Effector memory CD8-positive, alpha-beta T cell (primary cell): ENCODE measurements around the gene PYURF.
A peak's percentile ranks its signal among the peaks of the same experiment; 100 is the strongest.
"Not testable (repeated sequence)": the region's sequence is repeated elsewhere in the genome, so short reads cannot be mapped to it uniquely, and the experiment has no call there.

ENCODE experiments used
- ATAC-seq: fragments of 150-1000 bp; cut with Tn5 transposase; replicated peaks from 2 replicates; pipeline ENCODE4 v1.10.0; 2021; ENCODE audit warnings: mild to moderate bottlenecking, moderate library complexity
- DNase-seq, 3 experiments: peaks; one replicate each; pipeline ENCODE4 v3.0.0; 2021
- H3K27ac Mint-ChIP-seq, 2 donors: one replicate each; pipeline ENCODE4 v1.8.0; 2022; ENCODE audit warnings: mild to moderate bottlenecking in 2 of 2, mixed read lengths in 2 of 2, moderate library complexity in 2 of 2
- H3K27me3 Mint-ChIP-seq, 2 donors: one replicate each; pipeline ENCODE4 v1.8.0; 2022; ENCODE audit warnings: mixed read lengths in 2 of 2
- H3K36me3 Mint-ChIP-seq: one replicate; pipeline ENCODE4 v1.8.0; 2022; ENCODE audit warnings: mild to moderate bottlenecking, moderate library complexity, mixed read lengths; ENCODE audit not compliant: insufficient read depth
- H3K4me1 Mint-ChIP-seq, 2 donors: one replicate each; pipeline ENCODE4 v1.8.0; 2022; ENCODE audit warnings: low read depth in 2 of 2, mixed read lengths in 2 of 2
- H3K4me3 Mint-ChIP-seq, 2 donors: one replicate each; pipeline ENCODE4 v1.8.0; 2022; ENCODE audit warnings: mild to moderate bottlenecking in 2 of 2, mixed read lengths in 2 of 2, moderate library complexity in 2 of 2
- H3K9me3 Mint-ChIP-seq, 2 donors: one replicate each; pipeline ENCODE4 v1.8.0; 2022; ENCODE audit warnings: mixed read lengths in 2 of 2
- total RNA-seq, 9 experiments: gene quantifications; one replicate each; lab custom pipeline; 2026; lab: John Stamatoyannopoulos, UW

PYURF gene, protein sequence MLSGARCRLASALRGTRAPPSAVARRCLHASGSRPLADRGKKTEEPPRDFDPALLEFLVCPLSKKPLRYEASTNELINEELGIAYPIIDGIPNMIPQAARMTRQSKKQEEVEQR
- 0 reads per million in 9 experiments for total RNA-seq

- no peaks in the 10 kb centered on the region for H3K27me3 Mint-ChIP-seq
- peaks cover 15 to 37% of the 10 kb centered on the region in 2 donors for H3K4me1 Mint-ChIP-seq
- peak; percentile 77 for ATAC-seq
- H3K9me3 Mint-ChIP-seq = no peaks in the 10 kb centered on the region
- peak; percentile 49 to 60 (median 51) for DNase-seq
- H3K27ac Mint-ChIP-seq = peak within 1 kb of the TSS; percentile 94 to 97
- peak within 1 kb of the TSS; percentile 95 to 98 for H3K4me3 Mint-ChIP-seq
- H3K36me3 Mint-ChIP-seq = peaks cover 19% of the 10 kb centered on the region
These were observed at the start of gene PYURF for GRCh38 chr4:88523325-88524129. TSS of gene PYURF (minus strand) at chr4:88523776. CDS start at chr4:88523700, 76 bp downstream.

DNA sequence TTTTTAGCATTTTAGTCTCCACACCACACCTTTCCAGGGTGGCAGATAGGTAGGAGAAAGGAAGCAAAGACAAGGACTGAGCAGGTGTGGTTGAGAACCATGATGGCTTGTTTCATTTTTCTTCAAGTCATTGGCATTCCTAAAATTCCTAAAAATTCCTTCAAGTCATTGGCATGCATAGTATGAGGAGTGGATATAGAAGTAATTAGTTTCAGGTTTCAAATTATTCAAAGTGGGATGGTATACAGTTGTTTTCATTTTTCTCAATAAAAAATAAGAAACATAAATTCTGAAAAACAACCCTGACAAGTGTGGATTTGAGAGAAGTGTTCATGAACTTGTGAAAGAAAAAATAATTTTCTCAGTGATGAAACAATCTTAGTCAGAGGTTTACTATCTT is 46.4 kb upstream of the PYURF start:
- no peak overlapping the region for H3K4me3 Mint-ChIP-seq
- no peaks in the 10 kb centered on the region for H3K36me3 Mint-ChIP-seq
- no peak for ATAC-seq
- H3K27ac Mint-ChIP-seq = no peak overlapping the region
- H3K9me3 Mint-ChIP-seq = no peaks in the 10 kb centered on the region
- peaks cover 12 to 31% of the 10 kb centered on the region in 2 donors for H3K27me3 Mint-ChIP-seq
- DNase-seq = no peak
- no peaks in the 10 kb centered on the region for H3K4me1 Mint-ChIP-seq

DNA sequence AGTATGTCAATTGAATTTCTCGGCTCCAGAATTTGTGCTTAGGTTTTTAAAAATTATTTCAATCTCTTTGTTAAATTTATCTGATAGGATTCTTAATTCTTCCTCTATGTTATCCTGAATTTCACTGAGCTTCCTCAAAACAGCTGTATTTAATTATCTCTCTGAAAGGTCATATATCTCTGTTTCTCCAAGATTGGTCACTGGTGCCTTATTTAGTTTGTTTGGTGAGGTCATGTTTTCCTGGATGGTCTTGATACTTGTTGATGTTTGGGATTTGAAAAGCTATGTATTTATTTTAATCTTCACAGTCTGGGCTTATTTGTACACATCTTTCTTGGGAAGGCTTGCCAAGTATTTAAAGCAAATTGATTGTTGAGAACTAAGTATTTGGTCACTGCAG is 44.0 kb upstream of the PYURF start:
- Mint-ChIP-seq H3K4me3 (no peak overlapping the region), H3K27ac (no peak overlapping the region), H3K4me1 (no peaks in the 10 kb centered on the region), H3K27me3 (peaks cover 12 to 39% of the 10 kb centered on the region in 2 donors), H3K9me3 (no peaks in the 10 kb centered on the region), H3K36me3 (no peaks in the 10 kb centered on the region)
- DNase-seq (no peak), ATAC-seq (no peak)

- Mint-ChIP-seq H3K4me1 (no peaks in the 10 kb centered on the region), H3K27ac (no peak overlapping the region), H3K36me3 (no peaks in the 10 kb centered on the region), H3K4me3 (no peak overlapping the region), H3K9me3 (no peaks in the 10 kb centered on the region), H3K27me3 (peaks cover 12 to 18% of the 10 kb centered on the region in 2 donors)
- no peak for DNase-seq
- ATAC-seq = no peak
These were observed 26.2 kb upstream of the PYURF start for GRCh38 chr4:88549815-88550214.

DNA sequence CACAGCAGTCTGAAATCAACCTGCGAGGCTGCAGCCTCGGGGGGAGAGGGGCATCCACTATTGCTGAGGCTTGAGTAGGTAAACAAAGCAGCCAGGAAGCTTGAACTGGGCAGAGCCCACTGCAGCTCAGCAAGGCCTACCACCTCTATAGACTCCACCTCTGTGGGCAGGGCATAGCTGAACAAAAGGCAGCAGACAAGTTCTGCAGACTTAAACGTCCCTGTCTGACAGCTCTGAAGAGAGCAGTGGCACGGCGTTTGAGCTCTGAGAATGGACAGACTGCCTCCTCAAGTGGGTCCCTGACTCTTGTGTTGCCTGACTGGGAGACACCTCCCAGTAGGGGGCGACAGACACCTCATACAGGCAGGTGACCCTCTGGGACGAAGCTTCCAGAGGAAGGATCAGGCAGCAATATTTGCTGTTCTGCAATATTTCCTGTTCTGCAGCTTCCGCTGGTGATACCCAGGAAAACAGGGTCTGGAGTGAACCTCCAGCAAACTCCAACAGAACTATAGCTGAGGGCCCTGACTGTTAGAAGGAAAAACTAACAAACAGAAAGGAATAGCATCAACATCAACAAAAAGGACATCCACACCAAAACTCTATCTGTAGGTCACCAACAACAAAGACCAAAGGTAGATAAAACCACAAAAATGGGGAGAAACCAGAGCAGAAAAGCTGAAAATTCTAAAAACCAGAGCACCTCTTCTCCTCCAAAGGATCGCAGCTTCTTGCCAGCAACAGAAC is 15.9 kb upstream of the PYURF start:
- H3K4me3 Mint-ChIP-seq, H3K4me1 Mint-ChIP-seq, H3K36me3 Mint-ChIP-seq, H3K27me3 Mint-ChIP-seq, H3K27ac Mint-ChIP-seq, H3K9me3 Mint-ChIP-seq: not testable (repeated sequence)
- ATAC-seq (peak; percentile 41), DNase-seq (peak; percentile 65 to 68 (median 68))

- Mint-ChIP-seq H3K4me1 (peaks cover 5 to 6% of the 10 kb centered on the region in 2 donors), H3K36me3 (peaks cover 6% of the 10 kb centered on the region)
These were observed 14.1 kb upstream of the PYURF start for GRCh38 chr4:88537709-88538108.

GRCh38 chr4:88535090-88535755 is 11.6 kb upstream of the PYURF start:
- H3K4me1 Mint-ChIP-seq = peaks cover 5 to 6% of the 10 kb centered on the region in 2 donors
- peaks cover 5 to 9% of the 10 kb centered on the region in 2 donors for H3K27me3 Mint-ChIP-seq
- ATAC-seq = no peak
- H3K36me3 Mint-ChIP-seq = peaks cover 6% of the 10 kb centered on the region
- H3K9me3 Mint-ChIP-seq = no peaks in the 10 kb centered on the region
- H3K27ac Mint-ChIP-seq = no peak overlapping the region
- no peak for DNase-seq
- no peak overlapping the region for H3K4me3 Mint-ChIP-seq

More at GRCh38 chr4:88537709-88538108, 14.1 kb upstream of the PYURF start:
- peaks cover 5 to 9% of the 10 kb centered on the region in 2 donors for H3K27me3 Mint-ChIP-seq
- DNase-seq (no peak), ATAC-seq (no peak)
- no peaks in the 10 kb centered on the region for H3K9me3 Mint-ChIP-seq
- no peak overlapping the region for H3K4me3 Mint-ChIP-seq
- H3K27ac Mint-ChIP-seq = no peak overlapping the region

- Mint-ChIP-seq H3K4me1 (no peaks in the 10 kb centered on the region), H3K27ac (peak overlapping the region in 1 of 2 donors; percentile 3)
- ATAC-seq = no peak
These were observed 10.6 kb upstream of the PYURF start for GRCh38 chr4:88533937-88534750.

DNA sequence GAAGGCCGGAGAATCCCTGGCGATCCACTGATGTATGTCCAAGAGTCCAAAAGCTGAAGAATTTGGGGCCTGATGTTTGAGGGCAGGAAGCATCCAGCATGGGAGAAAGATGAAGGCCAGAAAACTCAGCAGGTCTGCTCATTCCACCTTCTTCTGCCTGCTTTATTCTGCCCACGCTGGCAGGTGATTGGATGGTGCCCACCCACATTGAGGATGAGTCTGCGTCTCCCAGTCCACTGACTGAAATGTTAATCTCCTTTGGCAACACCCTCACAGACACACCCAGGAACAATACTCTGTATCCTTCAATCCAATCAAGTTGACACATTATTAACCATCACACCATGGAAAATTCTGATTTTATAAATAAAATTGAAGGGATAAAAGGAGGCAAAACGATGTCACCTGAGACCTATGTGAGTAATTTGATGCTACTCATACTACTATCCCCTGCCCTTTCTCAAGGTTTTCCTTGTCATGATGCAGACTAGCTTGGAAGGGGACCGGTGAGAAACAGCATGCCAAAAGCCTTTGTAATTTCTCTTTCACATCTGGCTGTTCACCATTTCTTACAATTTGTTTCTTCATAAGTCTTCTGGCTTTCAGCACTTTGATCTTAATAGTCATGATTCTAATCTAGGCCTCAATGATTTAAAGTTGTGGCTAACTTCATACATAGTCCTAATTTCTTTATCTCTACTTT is 9.7 kb upstream of the PYURF start:
- H3K27me3 Mint-ChIP-seq = no peaks in the 10 kb centered on the region
- no peak overlapping the region for H3K4me3 Mint-ChIP-seq
- DNase-seq (no peak), ATAC-seq (no peak)
- peaks cover 5% of the 10 kb centered on the region for H3K36me3 Mint-ChIP-seq
- H3K4me1 Mint-ChIP-seq = no peaks in the 10 kb centered on the region
- no peaks in the 10 kb centered on the region for H3K9me3 Mint-ChIP-seq
- H3K27ac Mint-ChIP-seq = peak overlapping the region in 1 of 2 donors; percentile 3

More at GRCh38 chr4:88533937-88534750, 10.6 kb upstream of the PYURF start:
- peaks cover 0 to 1% of the 10 kb centered on the region in 2 donors for H3K27me3 Mint-ChIP-seq
- no peak for DNase-seq
- H3K36me3 Mint-ChIP-seq = peaks cover 6% of the 10 kb centered on the region
- no peak overlapping the region for H3K4me3 Mint-ChIP-seq
- no peaks in the 10 kb centered on the region for H3K9me3 Mint-ChIP-seq

DNA sequence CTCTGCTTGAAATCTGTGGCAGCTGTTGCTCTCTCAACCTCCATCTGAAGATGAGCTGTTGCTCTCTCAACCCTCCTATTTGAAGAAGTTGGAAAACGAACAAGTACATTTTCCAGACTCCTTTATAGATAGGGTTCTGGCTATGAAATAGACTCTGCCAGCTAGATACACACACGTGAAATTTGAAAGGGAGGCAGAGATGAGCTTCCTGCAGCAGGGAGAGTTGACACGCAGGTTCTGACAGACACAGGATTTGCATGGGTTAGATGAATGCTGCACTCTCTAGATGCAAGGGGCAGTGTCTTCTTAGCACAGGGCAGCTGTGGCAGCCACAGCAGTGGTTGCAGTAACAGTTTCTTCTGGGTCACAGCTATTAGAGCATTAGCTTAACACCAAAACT is 8.0 kb upstream of the PYURF start:
- no peak overlapping the region for H3K4me3 Mint-ChIP-seq
- peaks cover 13% of the 10 kb centered on the region for H3K36me3 Mint-ChIP-seq
- no peak overlapping the region for H3K27ac Mint-ChIP-seq
- no peaks in the 10 kb centered on the region for H3K27me3 Mint-ChIP-seq
- no peaks in the 10 kb centered on the region for H3K9me3 Mint-ChIP-seq
- ATAC-seq = no peak
- no peak for DNase-seq
- H3K4me1 Mint-ChIP-seq = no peaks in the 10 kb centered on the region

DNA sequence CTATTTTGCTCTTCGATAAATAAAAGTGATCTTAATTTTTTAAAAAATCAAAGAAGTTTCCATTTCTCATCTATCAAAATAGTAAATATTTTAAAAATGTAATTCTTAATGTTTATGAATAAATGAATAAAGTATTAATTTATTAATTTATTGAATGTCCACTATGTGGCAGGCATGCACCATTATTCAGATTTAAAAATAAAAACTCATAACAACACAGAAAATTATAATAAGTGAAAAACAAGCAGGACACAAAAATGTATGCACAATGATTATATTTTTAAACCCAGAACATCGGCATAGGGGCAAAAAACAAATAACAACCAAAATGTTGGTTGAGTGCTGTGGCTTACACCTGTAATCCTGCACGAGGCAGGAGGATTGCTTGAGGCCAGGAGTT is 5.3 kb upstream of the PYURF start:
- Mint-ChIP-seq H3K9me3 (no peaks in the 10 kb centered on the region), H3K4me1 (peaks cover 3 to 13% of the 10 kb centered on the region in 2 donors), H3K4me3 (no peak overlapping the region), H3K36me3 (peaks cover 15% of the 10 kb centered on the region), H3K27ac (no peak overlapping the region), H3K27me3 (no peaks in the 10 kb centered on the region)
- ATAC-seq (no peak), DNase-seq (no peak)

GRCh38 chr4:88527787-88528186 is 4.2 kb upstream of the PYURF start:
- ATAC-seq (no peak), DNase-seq (no peak)
- Mint-ChIP-seq H3K4me1 (peaks cover 6 to 17% of the 10 kb centered on the region in 2 donors), H3K9me3 (no peaks in the 10 kb centered on the region), H3K27ac (peak overlapping the region; percentile 9 to 63), H3K4me3 (peak overlapping the region; percentile 29 to 34), H3K36me3 (peaks cover 14% of the 10 kb centered on the region), H3K27me3 (no peaks in the 10 kb centered on the region)
